Inflammatory macrophage treated with lipopolysaccharide for 1 hour (primary cell): ENCODE measurements around the gene NETO1.

ENCODE experiments used
- DNase-seq, 2 donors: peaks; one replicate each; pipeline ENCODE4 v3.0.0-alpha.2; 2020 to 2022

NETO1 gene

DNA sequence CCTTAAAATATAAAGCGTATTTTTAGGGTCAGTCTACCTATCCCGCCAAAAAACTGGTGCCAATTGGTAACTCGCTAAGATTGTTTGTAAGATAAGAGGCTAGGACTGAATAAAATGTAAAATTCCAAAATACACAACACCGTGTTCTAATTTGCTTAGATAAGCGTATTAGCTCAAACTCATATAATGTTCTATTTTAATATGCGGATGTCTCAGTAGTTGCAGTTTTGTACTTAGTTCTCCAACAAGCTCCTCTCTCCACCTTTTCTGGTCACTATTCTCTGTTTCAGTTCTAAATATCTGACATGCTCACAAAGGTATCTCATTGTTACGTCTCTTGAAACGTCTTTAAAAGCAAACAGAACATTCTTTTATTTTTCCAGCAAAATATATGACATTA is 24.0 kb downstream of the NETO1 start:
- no peak for DNase-seq

- no peak for DNase-seq
Measured at GRCh38 chr18:72840109-72840508, 27.7 kb downstream of the NETO1 start.

DNA sequence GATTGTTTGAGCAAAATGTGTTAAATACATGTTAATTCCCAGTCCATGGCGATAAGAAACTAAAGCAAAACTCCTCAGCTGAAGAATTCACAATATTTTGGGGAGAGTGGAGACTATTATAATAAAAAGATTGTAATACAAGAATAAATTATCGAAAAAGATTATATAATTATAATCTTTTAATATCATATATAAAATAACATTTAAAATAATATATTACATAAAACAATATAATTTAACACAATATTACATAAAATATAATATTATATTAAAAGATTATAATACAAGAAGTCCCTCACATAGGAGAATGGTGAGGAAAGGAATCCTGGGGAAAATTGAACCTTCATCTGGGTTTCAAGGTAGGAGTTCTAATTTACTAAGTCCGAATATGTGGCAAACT is 33.1 kb downstream of the NETO1 start:
- DNase-seq = no peak

DNA sequence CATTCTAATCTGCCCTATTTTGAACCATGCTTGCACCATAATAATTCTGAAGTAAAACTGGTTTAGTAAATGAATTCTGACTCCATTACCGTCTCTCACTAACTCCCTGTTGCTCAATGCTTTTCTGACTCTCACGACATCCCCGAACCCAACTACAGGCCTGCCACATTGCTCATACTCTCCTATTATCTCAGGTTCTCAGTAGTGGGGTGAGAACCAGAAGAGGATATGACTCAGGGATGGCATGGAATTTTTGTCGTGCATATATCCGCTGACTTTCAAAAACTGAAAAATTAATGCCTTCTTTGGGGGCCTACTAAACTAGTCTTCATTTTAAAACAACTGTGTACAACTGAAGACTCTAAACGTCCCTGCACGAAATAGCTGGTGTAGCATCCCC is 34.3 kb downstream of the NETO1 start:
- no peak for DNase-seq

DNA sequence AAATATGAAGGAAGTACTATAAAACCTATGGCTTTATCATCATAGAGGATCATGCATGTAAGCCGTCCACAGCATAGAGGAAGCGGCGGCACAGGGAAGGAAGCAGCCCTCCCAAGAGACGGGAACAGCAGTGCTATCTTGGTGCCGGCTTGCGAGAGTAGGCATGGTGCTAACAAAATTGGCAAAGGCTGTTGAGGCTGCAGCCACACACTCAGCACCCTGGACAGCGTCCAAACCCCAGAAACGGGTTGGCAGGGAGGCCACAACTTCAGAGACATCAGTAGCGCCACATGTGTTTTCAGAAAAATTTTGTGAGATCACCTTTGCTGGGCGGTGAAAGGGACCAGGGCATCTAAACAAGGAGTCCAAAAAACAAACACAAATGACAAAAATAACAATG is 37.7 kb downstream of the NETO1 start:
- no peak for DNase-seq

- DNase-seq = no peak
Measured at GRCh38 chr18:72828601-72829000, 39.2 kb downstream of the NETO1 start.

DNA sequence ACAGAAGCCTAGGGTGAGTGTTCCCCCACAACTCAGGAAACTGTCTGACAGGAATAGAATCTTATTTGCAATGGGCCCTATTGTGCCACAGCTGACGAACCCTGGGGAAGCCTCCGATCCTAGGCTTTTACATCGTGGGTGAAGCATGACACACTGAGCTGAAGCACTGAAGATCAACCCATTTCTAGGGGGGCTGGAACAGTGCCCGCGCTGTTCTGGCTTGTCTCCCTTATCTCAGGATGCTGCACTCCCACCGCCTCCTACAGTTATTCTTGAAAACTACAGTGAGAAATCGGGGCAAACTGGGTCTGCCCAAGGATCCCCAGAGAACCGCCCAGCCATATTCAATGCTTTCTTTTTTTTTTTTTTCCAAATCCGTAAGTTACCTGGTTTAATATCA is 41.1 kb downstream of the NETO1 start:
- DNase-seq = no peak

DNA sequence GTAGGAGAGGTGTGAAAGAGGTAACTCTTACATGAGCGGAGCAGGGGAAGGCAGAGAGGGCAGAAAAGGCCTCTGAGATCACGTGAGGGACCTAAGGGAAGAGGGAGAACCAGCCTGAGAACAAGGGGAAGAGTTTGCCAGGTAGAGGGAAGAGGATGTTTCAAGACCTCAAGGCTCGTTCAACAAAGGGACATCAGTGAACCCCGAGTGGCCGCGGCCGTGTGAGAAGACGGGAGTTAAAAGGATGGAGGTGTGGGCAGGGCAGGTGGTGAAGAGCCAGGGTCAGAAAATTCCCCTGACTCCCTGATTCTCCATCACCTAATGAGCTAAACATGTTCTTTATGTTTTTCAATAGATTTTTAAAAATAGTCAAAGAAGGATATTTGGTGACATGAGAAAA is 44.4 kb downstream of the NETO1 start:
- DNase-seq = no peak

- DNase-seq = no peak
Measured at GRCh38 chr18:72822202-72822601, 45.6 kb downstream of the NETO1 start.

- DNase-seq = no peak
Measured at GRCh38 chr18:72820571-72820970, 47.2 kb downstream of the NETO1 start.

DNA sequence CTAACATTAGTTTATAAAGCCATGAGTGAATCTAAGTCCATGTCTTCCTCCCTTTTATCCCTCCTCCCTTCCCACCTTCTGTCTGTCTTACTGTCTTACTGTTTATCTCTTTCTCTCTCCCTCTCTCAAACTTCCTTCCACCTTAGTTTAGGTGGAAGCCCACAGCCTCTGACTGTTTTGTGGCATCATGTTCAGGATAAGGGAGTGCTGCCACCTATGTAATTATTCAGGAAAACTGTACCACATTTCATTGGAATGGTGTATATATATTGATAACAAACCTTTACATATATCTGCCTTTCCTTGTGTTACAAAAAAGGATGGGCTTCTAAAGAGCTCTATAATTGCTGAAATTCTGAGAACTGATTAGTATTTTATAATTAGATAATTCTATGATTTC is 48.7 kb downstream of the NETO1 start:
- DNase-seq = no peak

DNA sequence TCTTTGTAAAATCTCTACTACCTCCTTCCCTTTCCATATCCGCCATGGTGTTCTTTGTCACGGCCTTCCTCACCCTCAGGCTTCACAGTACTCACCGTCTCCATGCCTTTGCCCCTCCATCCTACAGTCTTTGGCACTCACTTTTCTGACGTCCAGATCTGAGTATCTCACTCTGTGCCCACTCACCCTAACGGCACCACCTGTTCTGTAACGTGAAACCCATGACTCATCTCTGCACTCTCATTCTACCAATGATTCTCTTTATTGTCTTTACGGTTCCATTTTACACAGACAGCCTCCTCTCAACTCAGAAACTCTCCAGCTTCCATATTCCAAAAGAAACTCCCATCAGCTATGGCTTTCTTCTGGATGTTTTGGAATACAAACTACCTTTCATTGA is 56.7 kb downstream of the NETO1 start:
- DNase-seq = no peak

GRCh38 chr18:72808680-72809079 is 59.1 kb downstream of the NETO1 start:
- no peak for DNase-seq

DNA sequence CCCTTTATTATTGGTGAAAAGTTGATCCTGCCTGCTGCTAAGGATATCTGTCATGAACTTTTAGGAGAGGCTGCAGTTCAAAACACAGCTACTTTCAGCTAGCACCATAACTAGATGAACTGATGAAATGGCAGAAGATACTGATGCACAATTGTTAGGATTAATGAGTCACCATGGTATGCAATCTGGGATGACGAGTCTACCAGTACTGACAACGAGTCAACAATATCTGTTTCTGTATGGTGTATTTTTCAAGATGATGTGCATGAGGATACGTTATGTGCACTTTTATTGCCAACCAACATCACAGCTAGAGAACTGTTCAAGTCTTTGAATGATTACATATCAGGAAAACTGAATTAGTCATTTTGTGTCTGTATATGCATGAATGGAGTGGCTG is 68.7 kb downstream of the NETO1 start:
- no peak for DNase-seq

- no peak for DNase-seq
Measured at GRCh38 chr18:72783530-72783929, 84.3 kb downstream of the NETO1 start.

DNA sequence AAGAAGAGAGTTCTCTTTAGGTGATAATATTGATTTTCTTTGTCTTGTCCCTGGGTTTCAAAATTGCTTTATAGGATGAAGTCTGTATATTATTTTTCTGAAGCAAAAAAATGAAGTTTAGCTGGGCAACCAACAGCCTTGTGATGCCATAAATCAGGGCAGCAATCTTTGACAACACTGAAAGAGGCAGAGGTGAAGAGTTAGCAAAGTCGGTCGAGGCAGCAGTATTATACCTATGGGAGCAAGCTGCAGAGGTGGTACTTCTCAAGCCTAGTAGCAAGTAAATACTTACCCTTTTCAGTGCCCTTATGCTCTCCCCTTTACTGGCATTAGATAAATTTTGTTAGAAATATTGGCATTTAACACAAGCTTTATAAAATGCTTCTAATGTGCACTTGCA is 92.9 kb downstream of the NETO1 start:
- DNase-seq = no peak

DNA sequence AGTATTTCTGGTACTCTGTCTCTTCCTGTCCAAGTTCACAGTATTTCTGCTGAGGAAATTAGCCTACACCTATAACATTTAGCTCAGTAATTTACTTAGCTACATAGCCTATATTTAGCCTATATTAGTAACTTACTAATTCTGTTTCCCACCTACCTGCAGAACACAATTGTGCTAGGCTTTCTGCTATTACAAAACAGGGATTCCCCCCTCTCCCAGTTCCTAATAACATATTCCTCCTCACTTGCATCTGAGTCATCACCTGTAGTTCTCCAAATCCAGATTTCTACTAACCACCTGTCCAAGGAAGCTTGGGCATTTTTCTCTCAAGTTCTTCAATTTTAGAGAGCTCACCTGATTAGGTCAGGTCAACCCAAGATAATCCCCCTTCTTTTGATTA is 94.9 kb downstream of the NETO1 start:
- no peak for DNase-seq

- no peak for DNase-seq
Measured at GRCh38 chr18:72768681-72769229, 99.0 kb downstream of the NETO1 start.

DNA sequence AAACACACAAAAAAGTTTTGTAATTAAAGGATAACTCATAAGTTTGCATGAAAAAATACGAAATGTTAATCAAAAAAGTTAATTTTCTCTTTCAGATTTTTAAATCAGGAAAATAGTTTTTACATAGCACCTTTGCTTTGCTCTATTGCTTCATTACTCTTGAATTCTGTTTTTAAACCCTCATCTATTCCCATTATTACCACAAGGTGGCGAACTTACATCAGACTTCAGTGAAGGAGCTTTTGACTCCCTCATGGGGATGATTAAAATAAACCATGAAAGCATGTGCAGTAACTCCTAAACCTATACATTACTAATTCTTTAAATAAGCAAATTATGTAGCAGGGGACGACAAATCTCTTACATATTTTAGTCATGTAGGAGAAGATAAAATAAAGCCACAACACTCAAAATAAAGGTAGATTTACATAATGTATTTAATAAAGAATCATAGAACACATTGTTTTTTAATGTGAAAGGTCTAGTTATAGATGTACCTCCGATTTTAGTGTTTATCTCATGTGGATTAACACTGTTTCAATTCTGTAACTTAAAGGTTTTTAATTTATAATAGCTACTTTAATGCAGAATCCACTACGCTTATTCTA is 105.2 kb downstream of the NETO1 start:
- peak; percentile 32 to 74 for DNase-seq

DNA sequence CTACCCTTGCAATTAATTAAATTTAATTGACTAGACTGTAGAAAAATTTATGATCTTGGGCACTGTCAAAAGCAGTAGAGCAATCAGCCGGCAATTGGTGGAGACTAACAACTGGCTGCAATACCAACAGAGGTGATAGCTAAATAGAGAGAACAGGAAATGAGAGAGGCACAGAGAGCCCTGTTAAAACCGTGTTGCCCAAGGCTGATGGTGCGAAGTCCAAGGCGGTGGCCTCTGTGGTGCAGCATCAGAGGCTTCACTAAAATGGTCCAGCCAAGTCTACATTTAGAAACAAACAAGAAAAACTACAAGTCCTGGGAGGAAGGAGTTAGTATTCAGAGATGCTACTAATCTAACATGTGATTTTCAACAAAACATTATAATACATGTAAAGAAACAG is 115.6 kb downstream of the NETO1 start:
- DNase-seq = no peak

DNA sequence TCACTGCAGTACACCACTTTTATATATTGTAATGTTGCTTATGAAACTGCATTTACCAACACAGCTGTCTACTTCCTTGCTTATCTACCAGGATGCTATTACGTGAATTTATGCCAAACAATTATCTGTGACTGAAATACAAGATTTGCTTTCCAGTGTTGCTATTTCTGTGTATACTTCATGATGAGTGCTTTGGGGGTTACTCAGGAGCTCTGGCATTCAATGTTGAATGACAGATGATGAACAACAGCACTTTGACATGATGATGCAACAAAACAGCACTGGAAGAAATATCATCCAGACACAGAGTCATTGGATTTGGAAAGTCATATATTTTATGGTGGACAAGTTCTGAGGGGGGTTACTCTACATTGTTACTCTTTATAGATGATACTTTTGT is 125.8 kb downstream of the NETO1 start:
- DNase-seq = no peak

DNA sequence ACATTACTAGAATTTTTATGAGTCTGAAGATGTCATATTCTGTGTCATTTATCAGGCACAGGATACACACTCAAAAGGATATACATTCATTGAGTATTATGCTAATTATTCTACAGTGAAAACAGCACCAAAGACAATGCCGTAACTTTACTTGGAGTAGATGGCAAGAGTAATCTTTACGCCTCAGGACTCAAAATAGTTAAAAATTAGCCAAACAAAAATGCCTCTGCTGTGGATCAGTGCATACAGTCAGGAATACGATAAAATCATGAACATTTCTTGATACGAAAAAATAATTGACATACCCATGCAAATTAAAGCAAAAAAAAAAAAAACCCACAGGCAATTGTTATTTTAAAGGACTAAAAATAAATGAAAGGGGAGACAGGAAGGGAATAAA is 129.7 kb downstream of the NETO1 start:
- DNase-seq = no peak

DNA sequence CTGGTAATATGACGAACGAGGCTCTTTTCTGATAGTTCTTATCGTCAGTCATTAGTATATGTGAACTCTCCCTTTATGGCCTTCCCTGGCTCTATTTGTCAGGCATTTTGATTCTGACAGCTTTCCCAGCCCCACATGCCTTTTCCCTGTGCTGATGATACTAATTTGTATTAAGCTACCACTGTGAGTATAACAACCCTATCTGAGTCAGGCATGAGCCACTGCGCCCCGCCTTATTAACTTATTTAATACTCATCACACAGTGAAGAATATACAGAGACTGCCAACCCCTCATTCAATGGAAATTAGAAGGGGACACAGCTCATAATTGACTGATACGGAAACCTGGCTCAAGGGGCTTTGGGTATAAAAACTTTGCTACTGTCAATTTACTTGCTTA is 140.0 kb downstream of the NETO1 start:
- DNase-seq = no peak

DNA sequence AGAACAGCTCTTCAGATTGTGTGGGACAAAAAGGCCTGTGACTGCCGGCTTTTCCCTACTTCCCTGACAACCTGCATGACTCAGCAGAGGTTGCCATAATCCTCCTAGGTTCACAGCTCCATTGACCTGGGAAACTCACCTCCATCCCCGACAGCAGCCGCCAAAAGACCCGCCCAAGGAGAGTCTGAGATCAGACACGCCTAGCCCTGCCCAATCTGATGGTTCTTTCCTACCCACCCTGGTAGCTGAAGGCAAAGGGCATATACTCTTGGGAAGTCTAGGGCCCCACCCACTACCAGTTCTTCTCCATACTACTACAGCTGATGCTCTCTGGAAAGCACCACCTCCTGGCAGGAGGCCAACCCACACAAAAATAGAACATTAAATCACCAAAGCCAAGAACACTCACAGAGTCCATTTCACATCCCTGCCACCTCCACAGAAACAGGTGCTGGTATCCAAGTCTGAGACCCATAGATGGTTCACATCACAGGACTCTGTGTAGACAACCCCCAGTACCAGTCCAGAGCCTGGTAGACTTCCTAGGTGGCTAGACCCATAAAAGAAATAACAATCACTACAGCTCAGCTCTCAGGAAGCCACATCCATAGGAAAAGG is 140.6 kb downstream of the NETO1 start:
- no peak for DNase-seq

GRCh38 chr18:72726201-72726600 is 141.6 kb downstream of the NETO1 start:
- DNase-seq = no peak
